GM12864 (cell line): Measurements from ENCODE around the gene LSM7.

Experiments
- DNase-seq: peaks from one replicate; pipeline ENCODE4 v3.0.0-alpha.2; 2011; ENCODE audit warnings: low read depth
- H3K4me3 ChIP-seq: 2 replicates; pipeline ENCODE4 v1.5.1; 2011; ENCODE audit warnings: mild to moderate bottlenecking, low read depth, low read length, control low read depth
- CTCF ChIP-seq: IDR thresholded peaks from 2 replicates; pipeline ENCODE4 v1.5.1; 2011; ENCODE audit warnings: low read depth, mild to moderate bottlenecking, moderate library complexity, low read length, control low read depth, inconsistent platforms; ENCODE audit errors: missing control alignments

Gene LSM7

GRCh38 chr19:2331601-2332246 lies 3.3 kb upstream of the LSM7 start:
- H3K4me3 ChIP-seq: no peak overlapping the region
- DNase-seq: no peak
- no peak for TF ChIP-seq CTCF

DNA sequence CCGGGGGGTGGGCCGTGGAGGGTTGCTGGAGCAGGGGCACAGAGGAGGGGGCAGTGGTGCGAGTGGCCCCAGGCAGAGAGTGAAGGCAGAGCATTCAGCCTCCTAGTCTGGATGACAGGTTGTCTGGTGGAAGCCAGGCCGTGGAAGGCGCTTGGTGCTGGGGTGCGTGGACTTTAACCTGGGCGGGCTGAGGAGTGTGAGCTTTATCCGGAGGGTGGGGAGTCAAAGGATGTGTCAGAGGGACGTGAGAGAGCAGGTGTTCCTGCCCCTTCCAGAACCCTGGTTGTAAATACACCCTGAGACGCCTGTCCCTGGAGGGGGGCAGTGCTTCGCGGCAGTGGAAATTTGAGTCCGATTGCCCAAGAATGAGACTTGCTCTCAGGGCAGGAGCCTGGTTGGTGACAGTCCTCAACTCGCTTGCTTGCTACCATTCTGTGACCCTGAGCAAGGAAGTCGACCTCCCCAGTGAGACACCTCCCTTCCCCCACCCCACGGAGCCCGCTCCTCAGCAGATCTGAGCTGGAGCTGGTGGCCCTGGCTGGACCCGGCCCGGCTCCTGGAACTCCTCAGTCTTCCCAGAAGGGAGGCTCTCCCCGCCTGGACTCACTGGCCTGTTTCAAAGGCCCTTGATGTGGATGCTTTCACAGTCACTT lies 2.4 kb upstream of the LSM7 start:
- H3K4me3 ChIP-seq: no peak overlapping the region
- no peak for TF ChIP-seq CTCF
- no peak for DNase-seq

DNA sequence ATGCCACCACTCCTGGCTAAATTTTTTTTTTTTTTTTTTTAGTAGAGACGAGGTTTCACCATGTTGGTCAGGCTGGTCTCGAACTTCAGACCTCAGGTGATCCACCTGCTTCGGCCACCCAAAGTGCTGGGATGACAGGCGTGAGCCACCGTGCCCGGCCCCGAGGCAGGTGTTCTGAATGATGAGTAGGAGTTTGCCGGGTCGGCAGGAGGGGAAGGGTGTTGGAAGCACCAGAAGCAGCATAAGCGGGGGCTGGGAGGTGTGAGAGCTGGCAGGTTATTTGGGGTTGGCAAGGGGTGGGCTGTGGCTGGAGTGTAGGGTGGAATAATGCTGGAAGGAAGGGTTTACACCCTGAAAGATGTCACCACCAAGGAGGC lies 1.9 kb upstream of the LSM7 start:
- no peak overlapping the region for H3K4me3 ChIP-seq
- no peak for TF ChIP-seq CTCF
- no peak for DNase-seq

DNA sequence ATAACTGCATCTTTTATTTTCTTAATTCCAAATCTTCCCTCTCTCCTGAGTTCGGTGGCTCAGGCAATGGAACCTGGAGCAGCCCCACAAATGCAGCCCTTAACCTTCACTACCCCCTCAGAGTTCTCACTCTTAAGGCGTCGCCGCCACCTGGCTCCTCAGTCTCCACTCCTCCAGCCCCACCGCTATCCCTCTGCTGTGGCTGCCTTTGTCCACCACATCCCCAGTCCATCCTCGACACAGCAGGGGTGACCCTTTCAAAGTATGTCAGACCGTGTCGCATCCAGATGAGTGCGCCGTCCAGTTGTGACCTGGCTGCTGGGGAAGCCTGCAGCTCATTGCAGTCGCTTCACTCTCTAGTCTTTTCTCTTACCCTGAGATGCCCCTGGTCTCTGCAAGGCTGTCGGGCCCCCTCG lies 1.1 kb upstream of the LSM7 start:
- peak overlapping the region; percentile 98 for H3K4me3 ChIP-seq
- no peak for TF ChIP-seq CTCF
- DNase-seq: no peak

DNA sequence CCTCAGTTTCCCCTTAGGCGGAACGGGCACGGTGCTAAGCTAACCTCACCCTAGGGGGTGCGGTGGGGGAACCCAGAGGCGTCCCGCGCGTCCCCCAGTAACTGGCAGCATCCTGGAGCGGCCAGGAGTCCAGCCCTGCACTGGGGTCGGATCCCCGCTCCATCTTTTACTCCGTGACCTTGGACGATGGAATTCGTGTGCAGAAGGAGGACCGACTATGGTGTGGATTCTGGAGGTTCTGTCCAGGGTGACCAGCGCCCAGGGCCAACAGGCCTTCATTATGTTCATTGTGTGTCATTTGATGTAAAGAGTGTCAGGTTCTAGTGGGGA lies 728 bp upstream of the LSM7 start:
- TF ChIP-seq CTCF: no peak
- peak overlapping the region; percentile 98 for H3K4me3 ChIP-seq
- DNase-seq: no peak

GRCh38 chr19:2327773-2328400 lies 499 bp downstream of the LSM7 start:
- H3K4me3 ChIP-seq: peak overlapping the region; percentile 98
- TF ChIP-seq CTCF: no peak
- peak; percentile 91 for DNase-seq

DNA sequence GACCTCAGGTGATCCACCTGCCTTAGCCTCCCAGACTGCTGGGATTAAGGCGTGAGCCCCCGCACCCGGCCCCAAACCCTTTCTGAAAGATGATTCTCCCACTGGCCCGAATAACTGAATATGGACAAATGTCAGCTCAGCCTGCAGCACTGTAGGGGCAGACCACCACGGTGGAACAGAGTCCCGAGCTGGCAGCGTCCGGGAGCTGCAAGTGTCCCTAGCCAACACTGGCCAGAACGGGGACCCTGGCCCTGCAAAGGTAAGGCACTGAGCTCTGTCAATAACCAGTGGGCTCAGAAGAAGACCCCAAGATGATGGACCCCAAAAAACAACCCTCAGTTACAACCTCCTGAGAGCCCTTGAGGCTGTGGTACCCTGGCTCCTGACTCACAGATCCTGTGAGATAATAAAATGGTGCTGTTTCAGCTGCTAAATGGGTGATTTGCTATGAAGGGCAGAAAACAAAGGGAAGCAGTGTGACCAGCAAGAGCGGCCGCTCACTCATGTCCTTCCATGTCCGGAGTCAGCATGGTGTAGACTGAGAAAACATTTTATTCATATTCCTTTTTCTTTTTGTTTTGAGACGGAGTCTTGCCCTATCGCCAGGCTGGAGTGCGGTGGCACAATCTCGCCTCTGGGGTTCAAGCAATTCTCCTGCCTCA lies 1.6 kb downstream of the LSM7 start:
- peak overlapping the region; percentile 98 for H3K4me3 ChIP-seq
- no peak for TF ChIP-seq CTCF
- DNase-seq: no peak
